Aorta (tissue), 5 donors: Measurements from ENCODE around the gene HTRA3. TPM values are rescaled to one million over a fixed set of nuclear protein-coding genes. Genes with fewer than 3 reads are reported as not detected.
A peak's percentile ranks its signal among the peaks of the same experiment; 100 is the strongest.

Experiments
- ATAC-seq: fragments of 200-7000 bp; cut with Tn5 transposase; one replicate; pipeline ENCODE4 v1.9.1; 2022; ENCODE audit warnings: moderate library complexity; ENCODE audit not compliant: low FRiP score
- DNase-seq, 2 donors: peaks; one replicate each; pipeline ENCODE4 v3.0.0-alpha.2; 2020
- H3K27ac ChIP-seq, 2 donors: one replicate each; pipeline ENCODE4 v1.5.1; 2013; ENCODE audit warnings: low read length in 2 of 2, mild to moderate bottlenecking in 2 of 2, moderate library complexity in 2 of 2, control low read depth in 1 of 2, inconsistent platforms in 1 of 2, low read depth in 1 of 2
- H3K27me3 ChIP-seq, 2 donors: one replicate each; pipeline ENCODE4 v1.6.1; 2013; ENCODE audit warnings: control low read depth in 1 of 2, low read length in 1 of 2, mild to moderate bottlenecking in 1 of 2, moderate library complexity in 1 of 2; ENCODE audit not compliant: insufficient read depth in 2 of 2, control insufficient read depth in 1 of 2
- H3K36me3 ChIP-seq, 2 donors: one replicate each; pipeline ENCODE4 v1.6.1; 2013; ENCODE audit warnings: control low read depth in 1 of 2, low read length in 1 of 2, mild to moderate bottlenecking in 1 of 2; ENCODE audit not compliant: insufficient read depth in 2 of 2, control insufficient read depth in 1 of 2
- H3K4me1 ChIP-seq, 2 donors: one replicate each; pipeline ENCODE4 v1.6.1; 2013; ENCODE audit warnings: low read length in 2 of 2, control low read depth in 1 of 2, mild to moderate bottlenecking in 1 of 2, moderate library complexity in 1 of 2; ENCODE audit not compliant: insufficient read depth in 2 of 2, control insufficient read depth in 1 of 2
- H3K4me3 ChIP-seq, 2 donors: one replicate each; pipeline ENCODE4 v1.5.1; 2013; ENCODE audit warnings: low read length in 2 of 2, control low read depth in 1 of 2, mild to moderate bottlenecking in 1 of 2
- H3K9me3 ChIP-seq: one replicate; pipeline ENCODE4 v1.6.1; 2013; ENCODE audit warnings: mild to moderate bottlenecking, low read length; ENCODE audit not compliant: control insufficient read depth
- WGBS, 2 donors: extraction: QIAGEN DNeasy Blood & Tissue Kit; methylation state at CpG; one replicate each; pipeline ENCODE4 v1.1.7; 2013; 5-methylcytosine and 5-hydroxymethylcytosine counted together
- intact Hi-C, 2 donors: fragments of 100-400 bp; cut with DNase I; formaldehyde crosslinking; loops; one replicate each; pipeline versions ENCODE4 v1.14.2 to v1.15.0; 2022
- polyA plus RNA-seq, 2 donors: library from polyadenylated mRNA; stranded (reverse); fragments of 200-250 nt; gene quantifications; one replicate each; pipeline ENCODE4 v1.2.3, GENCODE V29; 2013
- total RNA-seq, 2 donors: library from RNA; stranded (reverse); fragmentation: NEBNext Ultra II Directional; extraction: Animal tissue kit (Norgen Biotek cat#: 25700); gene quantifications; one replicate each; pipeline ENCODE4 v1.2.1, GENCODE V29; 2021
- donor health status: healthy with polysubstance abuse.
- donor health status: Bipolar disorder and iron deficiency.
- donor health status: DM: no; HTN: no; CAD: no.
- donor health status: DM: no; HTN: no; CAD: no.
- donor health status: DM: yes; HTN: yes; CAD: no.

The HTRA3 gene
- total and polyA plus RNA-seq, 4 donors = 1.1 to 129 (median 18.5) TPM

DNA sequence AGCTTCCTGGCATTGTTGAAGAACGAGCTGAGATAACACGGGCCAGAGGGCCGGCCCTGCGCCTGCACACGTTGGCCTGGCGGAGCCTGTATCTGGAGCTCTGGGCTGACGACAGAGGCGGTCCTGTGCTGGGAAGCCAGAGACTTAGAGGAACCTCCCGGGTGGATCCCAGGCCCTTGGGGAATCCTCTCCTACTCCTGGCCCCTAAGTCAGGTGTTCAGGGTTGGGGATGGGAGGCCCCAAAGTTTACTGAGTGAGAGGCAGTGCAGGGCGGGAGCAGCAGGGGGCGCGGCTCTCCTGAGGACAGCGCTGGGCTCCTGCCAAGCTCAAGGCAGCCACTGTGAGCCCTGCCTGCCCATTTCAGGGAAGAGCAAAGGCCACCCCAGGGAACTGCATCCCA is 2.5 kb upstream of the HTRA3 start:
- Histone ChIP-seq H3K36me3 (no peaks in the 10 kb centered on the region), H3K27me3 (no peaks in the 10 kb centered on the region), H3K4me1 (no peaks in the 10 kb centered on the region), H3K4me3 (no peak overlapping the region), H3K9me3 (no peaks in the 10 kb centered on the region), H3K27ac (no peak overlapping the region)
- ATAC-seq = peak; percentile 65
- DNase-seq = peak; percentile 76 to 87
- intact Hi-C loops = loop anchor here (2.0 to 10.0 kb wide), 3 partner anchors 68 to 136 kb away; no protein-coding TSS in a partner anchor
- WGBS, 2 donors = 50 to 58% methylated on average over 13 of the region's 13 CpGs

DNA sequence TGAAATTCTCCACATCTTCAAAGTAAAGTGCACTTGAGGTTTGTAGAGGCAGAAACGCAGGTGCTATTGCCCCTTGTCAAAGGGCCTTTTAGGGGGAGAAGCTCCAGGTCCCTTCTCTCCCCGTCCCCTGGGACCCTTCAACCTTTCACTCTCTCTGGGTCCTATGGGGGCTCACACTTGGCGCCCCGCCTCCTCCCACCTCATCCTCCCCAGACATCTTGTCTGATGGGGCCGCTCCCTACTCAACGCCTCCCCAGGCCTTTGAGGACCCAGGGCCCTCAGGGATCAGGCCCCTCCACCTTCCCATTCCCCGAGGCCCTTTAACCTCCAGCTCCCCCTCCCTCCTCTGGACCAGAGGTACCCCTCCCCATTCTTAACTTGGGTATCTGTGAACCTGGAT is 1.3 kb upstream of the HTRA3 start:
- intact Hi-C loops = loop anchor here in 1 of 2 donors (5.0 to 10.0 kb wide), 2 partner anchors 67 to 124 kb away; no protein-coding TSS in a partner anchor
- Histone ChIP-seq H3K27ac (no peak overlapping the region), H3K9me3 (no peaks in the 10 kb centered on the region), H3K27me3 (no peaks in the 10 kb centered on the region), H3K36me3 (no peaks in the 10 kb centered on the region), H3K4me1 (no peaks in the 10 kb centered on the region), H3K4me3 (no peak overlapping the region)
- DNase-seq (no peak), ATAC-seq (no peak)
- 97% methylated on average over 7 of the region's 7 CpGs for WGBS, 2 donors

DNA sequence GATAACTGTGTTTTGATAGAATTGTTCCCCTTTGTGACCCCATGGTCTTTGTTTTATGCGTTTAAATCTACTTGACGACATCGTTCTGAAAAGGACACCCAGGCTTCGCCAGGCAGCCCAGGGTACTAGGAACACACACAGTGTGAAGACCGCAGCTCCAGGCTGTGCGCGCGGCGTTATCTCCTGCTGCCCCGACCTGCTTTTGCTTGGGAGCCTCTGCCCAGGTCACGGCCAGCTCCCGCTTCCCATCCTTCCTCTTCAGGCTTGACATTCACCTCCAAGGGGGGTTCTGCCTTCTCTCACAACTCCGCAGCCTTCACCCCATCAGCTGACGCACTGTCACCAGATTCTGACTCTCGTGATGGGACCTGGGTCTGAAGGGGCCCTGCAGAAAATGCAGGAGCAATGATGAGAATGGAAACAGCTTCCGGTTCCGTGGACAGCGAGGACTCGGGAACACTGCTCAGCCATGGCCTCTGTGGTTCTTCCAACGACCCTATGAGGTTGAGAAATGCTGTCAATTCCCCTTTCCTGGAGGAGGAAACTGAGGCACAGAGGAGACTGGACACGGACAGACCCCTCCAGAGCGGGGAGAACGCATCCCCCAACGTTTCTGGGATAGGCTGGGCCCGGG is 536 bp upstream of the HTRA3 start:
- DNase-seq (no peak), ATAC-seq (no peak)
- H3K4me1 ChIP-seq = no peaks in the 10 kb centered on the region
- intact Hi-C loops = loop anchor here in 1 of 2 donors (5.0 to 10.0 kb wide), 2 partner anchors 66 to 123 kb away; no protein-coding TSS in a partner anchor
- no peaks in the 10 kb centered on the region for H3K27me3 ChIP-seq
- H3K9me3 ChIP-seq = no peaks in the 10 kb centered on the region
- no peaks in the 10 kb centered on the region for H3K36me3 ChIP-seq
- H3K4me3 ChIP-seq = no peak overlapping the region
- WGBS, 2 donors = 89 to 94% methylated on average over 24 to 25 of the region's 25 CpGs
- H3K27ac ChIP-seq = no peak overlapping the region

DNA sequence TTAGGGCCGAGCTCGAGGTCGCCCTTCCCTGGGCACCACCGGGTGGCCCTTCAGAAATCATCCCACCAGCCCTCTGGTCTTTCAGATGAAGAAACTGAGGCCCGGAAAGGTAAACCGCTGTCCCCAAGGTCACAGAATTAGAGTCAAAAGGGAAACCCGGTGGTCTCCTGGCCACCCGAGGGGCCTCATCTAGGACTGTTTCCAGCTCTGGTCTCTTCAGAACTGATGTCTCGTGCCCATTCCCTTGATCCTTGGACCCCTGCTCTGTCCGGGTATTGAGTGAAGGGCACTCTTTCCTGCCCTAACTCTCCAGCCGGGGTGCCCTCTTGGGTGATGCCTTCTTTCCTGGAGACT is 841 bp downstream of the HTRA3 start:
- intact Hi-C loops = no loop called here
- Histone ChIP-seq H3K27ac (no peak overlapping the region), H3K9me3 (no peaks in the 10 kb centered on the region), H3K4me1 (no peaks in the 10 kb centered on the region), H3K27me3 (no peaks in the 10 kb centered on the region), H3K4me3 (peak overlapping the region in 1 of 2 donors; percentile 33), H3K36me3 (no peaks in the 10 kb centered on the region)
- ATAC-seq (no peak), DNase-seq (no peak)
- 57 to 60% methylated on average over 11 of the region's 11 CpGs for WGBS, 2 donors

DNA sequence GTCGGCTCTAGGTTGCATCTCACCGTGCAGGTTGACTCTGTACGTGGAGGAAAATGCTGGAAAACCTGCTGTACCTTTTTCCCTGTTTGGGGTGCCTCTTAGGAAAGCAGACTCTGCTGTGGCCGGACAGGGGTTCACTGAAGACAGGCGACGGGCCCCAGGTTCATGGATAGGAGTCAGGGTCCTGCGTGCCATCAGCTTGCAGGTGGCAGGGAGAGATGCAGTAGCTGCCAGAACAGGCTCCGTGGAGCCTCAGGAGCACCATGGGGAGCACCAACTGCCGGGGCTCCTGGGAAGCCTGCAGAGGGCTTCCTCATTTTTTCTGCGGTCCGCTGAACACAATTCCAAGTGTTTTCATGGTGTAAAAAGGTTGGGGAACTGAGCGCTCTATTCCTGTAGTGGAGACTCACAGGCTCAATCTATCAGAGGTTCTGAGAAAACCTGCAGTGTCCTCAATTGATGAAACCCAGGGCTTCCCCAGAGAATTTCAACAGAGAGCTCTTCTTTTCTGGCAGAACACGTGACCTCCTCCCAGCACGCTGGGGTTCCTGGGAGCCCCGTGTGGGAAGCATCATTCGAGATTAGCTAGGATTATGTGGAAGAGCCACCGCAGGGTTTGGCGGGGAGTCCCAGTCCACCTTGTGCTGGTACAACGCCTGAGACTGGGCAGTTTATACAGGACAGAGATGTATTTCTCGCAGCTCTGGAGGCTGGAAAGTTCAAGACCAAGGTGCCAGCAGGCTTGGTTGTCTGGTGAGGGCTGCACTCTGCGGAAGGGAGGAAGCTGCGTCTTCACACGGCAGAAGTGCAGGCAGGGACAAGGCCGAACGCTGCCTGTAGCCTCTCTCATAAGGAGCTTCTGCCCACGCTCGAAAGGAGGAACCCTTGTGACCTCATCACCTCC is 1.6 kb downstream of the HTRA3 start:
- Histone ChIP-seq H3K27me3 (no peaks in the 10 kb centered on the region), H3K4me1 (no peaks in the 10 kb centered on the region), H3K27ac (no peak overlapping the region), H3K36me3 (no peaks in the 10 kb centered on the region), H3K4me3 (no peak overlapping the region), H3K9me3 (no peaks in the 10 kb centered on the region)
- intact Hi-C loops = no loop called here
- 90 to 93% methylated on average over 27 of the region's 27 CpGs for WGBS, 2 donors
- ATAC-seq (no peak), DNase-seq (no peak)

DNA sequence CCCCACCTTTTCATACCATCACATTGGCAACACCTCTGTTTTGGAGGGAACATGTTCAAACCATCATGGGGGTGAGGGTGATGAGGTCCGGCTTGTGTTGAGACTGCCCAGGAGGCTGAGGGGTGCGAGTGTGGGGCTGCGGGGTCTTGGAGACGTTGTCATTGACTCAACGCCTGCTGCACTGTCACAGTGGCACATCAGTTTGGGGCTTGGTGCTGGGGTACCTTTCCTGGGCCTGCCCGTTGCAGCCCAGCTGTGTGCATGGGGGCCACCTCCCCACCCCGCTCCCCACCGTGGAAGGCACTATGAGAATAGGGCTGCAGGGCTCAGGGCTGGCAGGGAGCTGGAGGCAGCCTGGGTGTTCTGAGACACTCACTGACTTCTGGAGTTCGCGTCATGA is 2.3 kb downstream of the HTRA3 start:
- 92 to 95% methylated on average over 10 of the region's 10 CpGs for WGBS, 2 donors
- no peaks in the 10 kb centered on the region for H3K9me3 ChIP-seq
- no peaks in the 10 kb centered on the region for H3K27me3 ChIP-seq
- no peak overlapping the region for H3K27ac ChIP-seq
- ATAC-seq (no peak), DNase-seq (no peak)
- intact Hi-C loops = no loop called here
- no peaks in the 10 kb centered on the region for H3K36me3 ChIP-seq
- H3K4me3 ChIP-seq = no peak overlapping the region
- H3K4me1 ChIP-seq = no peaks in the 10 kb centered on the region

DNA sequence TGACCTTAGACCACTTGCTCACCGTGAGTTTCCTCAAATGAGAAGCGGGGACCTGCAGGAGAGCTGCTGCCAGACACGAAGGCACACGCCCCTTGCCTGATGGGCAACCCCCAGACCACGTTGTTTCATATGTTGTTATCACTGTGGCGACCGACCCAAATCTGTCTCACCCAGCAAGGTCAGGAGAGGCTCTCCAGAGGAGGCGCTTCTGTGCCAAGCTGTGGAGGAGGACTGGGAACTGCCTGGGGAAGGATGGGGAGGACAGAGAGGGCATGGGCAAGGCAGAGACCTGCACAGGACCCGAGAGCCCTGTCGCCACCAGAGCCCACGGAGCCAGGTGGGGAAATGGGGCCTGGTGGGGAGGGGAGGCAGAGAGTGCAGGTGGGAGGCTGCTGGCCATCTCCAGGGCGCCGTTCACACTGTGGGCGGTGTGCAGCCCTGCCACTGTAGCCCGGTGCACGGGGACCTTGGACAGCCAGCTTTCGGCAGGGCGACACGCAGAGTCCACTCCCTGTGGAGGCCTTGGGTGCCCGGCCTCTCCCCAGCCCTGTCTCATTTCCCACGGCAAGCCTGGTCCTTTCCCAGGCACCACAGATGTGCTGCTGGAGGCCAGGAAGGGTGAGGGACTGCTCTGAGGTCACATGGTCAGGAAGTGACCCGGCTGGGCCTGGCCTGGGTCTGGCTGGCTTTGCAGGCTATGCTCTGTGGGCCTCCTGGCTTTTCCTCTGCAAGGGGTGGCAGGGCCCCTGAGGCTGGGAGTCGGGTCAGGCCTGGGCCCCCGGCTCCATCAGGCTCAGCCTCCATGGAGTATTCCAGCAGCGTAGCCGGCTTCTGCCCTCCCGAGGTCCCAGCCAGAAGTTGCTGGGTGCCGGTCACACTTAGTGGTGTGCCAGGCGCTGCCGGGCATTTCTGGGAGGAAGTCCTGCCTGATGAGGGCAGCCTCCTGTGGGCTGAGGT is 3.2 kb downstream of the HTRA3 start:
- WGBS, 2 donors = 50 to 52% methylated on average over 29 to 30 of the region's 30 CpGs
- intact Hi-C loops = no loop called here
- ATAC-seq = no peak
- H3K9me3 ChIP-seq = no peaks in the 10 kb centered on the region
- H3K4me3 ChIP-seq = no peak overlapping the region
- no peak for DNase-seq
- no peaks in the 10 kb centered on the region for H3K27me3 ChIP-seq
- no peak overlapping the region for H3K27ac ChIP-seq
- no peaks in the 10 kb centered on the region for H3K4me1 ChIP-seq
- no peaks in the 10 kb centered on the region for H3K36me3 ChIP-seq

DNA sequence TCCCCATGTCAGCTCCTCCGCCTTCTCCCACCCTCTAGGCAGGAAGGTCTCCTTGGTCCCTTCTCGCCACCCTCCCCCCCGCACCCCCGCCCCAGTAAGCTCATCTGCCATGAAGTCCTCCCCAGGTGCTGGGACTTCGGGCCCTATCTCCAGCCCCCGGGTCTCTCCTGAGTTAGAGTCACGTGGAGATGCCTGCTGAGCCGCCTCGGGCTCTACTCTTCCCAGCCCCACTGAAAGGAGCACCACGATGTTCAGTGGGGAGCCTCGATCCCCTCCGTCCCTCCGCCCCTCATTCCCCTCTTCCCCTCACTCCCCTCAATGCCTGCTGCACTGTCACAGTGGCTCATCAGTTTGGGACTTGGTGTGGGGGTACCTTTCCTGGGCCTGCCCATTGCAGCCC is 3.9 kb downstream of the HTRA3 start:
- Histone ChIP-seq H3K27me3 (no peaks in the 10 kb centered on the region), H3K9me3 (no peaks in the 10 kb centered on the region), H3K27ac (no peak overlapping the region), H3K4me3 (no peak overlapping the region), H3K4me1 (no peaks in the 10 kb centered on the region), H3K36me3 (no peaks in the 10 kb centered on the region)
- WGBS, 2 donors = 87 to 96% methylated on average over 13 of the region's 13 CpGs
- no peak for ATAC-seq
- no peak for DNase-seq
- intact Hi-C loops = no loop called here
